Heart left ventricle (tissue), 13 donors: ENCODE data around the gene MED12L.

Experiments used
- CTCF ChIP-seq, 12 donors: fragments of 200-600 bp; sonication (generic) in 4 of 12; IDR thresholded peaks; one replicate each; pipeline versions ENCODE4 v1.5.0 to v1.8.0; 2018 to 2022; ENCODE audit warnings: antibody characterized with exemption in 12 of 12, mild to moderate bottlenecking in 5 of 12
- POLR2A ChIP-seq, 2 donors: fragments of 450-650 bp; IDR thresholded peaks; one replicate each; pipeline ENCODE4 v1.6.1; 2017; ENCODE audit warnings: antibody characterized with exemption in 2 of 2, mild to moderate bottlenecking in 2 of 2, moderate library complexity in 2 of 2
- donor health status: ischemic (EF 13 %, LVEDD 7.1; RV severe dilation, severe dysfunction).
- donor health status: DM: no; HTN: yes; CAD: no.
- donor health status: DM: no; HTN: no; CAD: no.
- donor health status: ischemic (EF 25% LVEDD 6.9; RV normal size, moderate dysfunction).
- donor health status: ischemic (EF 25% LVEDD 5.7; RV mildly dilated, moderate dysfunction).
- donor health status: ischemic (EF 35%, LVEDD 5.7; RV mildly dilated, moderate dysfunction).
- donor health status: nonischemic (EF 11% LVEDD 7.7; RV severe dilation, severe dysfunction).
- donor health status: DM: yes; HTN: yes; CAD: no.
- donor health status: PGD.
- donor health status: ischemic (EF 29% LVEDD 5.4; RV normal size, mild dysfunction).
- donor health status: nonischemic (EF 23%, LVEDD 6.1; RV moderate dilation, normal function).

GRCh38 chr3:151133175-151133574 is 47.7 kb downstream of the MED12L start:
- no peak for TF ChIP-seq CTCF (IDR thresholded peaks at IDR 0.05)
- TF ChIP-seq POLR2A (IDR thresholded peaks at IDR 0.05): no peak
